GM18519 (cell line): Measurements from ENCODE around the gene SUGCT.

ENCODE experiments used
- ATAC-seq: cut with Tn5 transposase; IDR thresholded peaks from one replicate; pipeline ENCODE4 v1.9.1; 2021; ENCODE audit warnings: mild to moderate bottlenecking, moderate library complexity; ENCODE audit not compliant: unreplicated experiment, low FRiP score

The SUGCT gene

GRCh38 chr7:40793132-40793531 lies 658.3 kb downstream of the SUGCT start:
- ATAC-seq: no peak

GRCh38 chr7:40795607-40796006 lies 660.8 kb downstream of the SUGCT start:
- no peak for ATAC-seq

- ATAC-seq: no peak
These were observed 661.9 kb downstream of the SUGCT start for GRCh38 chr7:40796723-40797122.

GRCh38 chr7:40798613-40799012 lies 663.8 kb downstream of the SUGCT start:
- ATAC-seq: no peak

GRCh38 chr7:40799493-40800403 lies 664.9 kb downstream of the SUGCT start:
- ATAC-seq: no peak

GRCh38 chr7:40800771-40801170 lies 666.0 kb downstream of the SUGCT start:
- ATAC-seq: no peak

- no peak for ATAC-seq
These were observed 667.7 kb downstream of the SUGCT start for GRCh38 chr7:40802497-40802896.

- ATAC-seq: no peak
These were observed 669.8 kb downstream of the SUGCT start for GRCh38 chr7:40804477-40805215.

GRCh38 chr7:40805361-40805760 lies 670.6 kb downstream of the SUGCT start:
- ATAC-seq: no peak

GRCh38 chr7:40808378-40808942 lies 673.7 kb downstream of the SUGCT start:
- no peak for ATAC-seq

- ATAC-seq: no peak
These were observed 675.5 kb downstream of the SUGCT start for GRCh38 chr7:40810274-40810673.

- ATAC-seq: no peak
These were observed 676.9 kb downstream of the SUGCT start for GRCh38 chr7:40811666-40812065.

GRCh38 chr7:40815022-40815421 lies 680.2 kb downstream of the SUGCT start:
- ATAC-seq: no peak

- ATAC-seq: no peak
These were observed 680.7 kb downstream of the SUGCT start for GRCh38 chr7:40815512-40815911.

- no peak for ATAC-seq
These were observed 688.1 kb downstream of the SUGCT start for GRCh38 chr7:40822861-40823260.

- ATAC-seq: no peak
These were observed 689.7 kb downstream of the SUGCT start for GRCh38 chr7:40824461-40824860.

GRCh38 chr7:40826411-40827221 lies 691.8 kb downstream of the SUGCT start:
- ATAC-seq: no peak

- ATAC-seq: no peak
These were observed 692.6 kb downstream of the SUGCT start for GRCh38 chr7:40827222-40828085.
